Activated naive CD8-positive, alpha-beta T cell (primary cell): ENCODE results near the gene MFSD8.
A peak's percentile ranks its signal among the peaks of the same experiment; 100 is the strongest.
"Not testable (repeated sequence)": the region's sequence is repeated elsewhere in the genome, so short reads cannot be mapped to it uniquely, and the experiment has no call there.

Source experiments
- H3K27ac Mint-ChIP-seq: one replicate; pipeline ENCODE4 v1.8.0; 2021; ENCODE audit warnings: mixed read lengths
- H3K27me3 Mint-ChIP-seq: one replicate; pipeline ENCODE4 v1.8.0; 2021; ENCODE audit warnings: mixed read lengths
- H3K36me3 Mint-ChIP-seq: one replicate; pipeline ENCODE4 v1.8.0; 2021; ENCODE audit warnings: mixed read lengths
- H3K4me1 Mint-ChIP-seq: one replicate; pipeline ENCODE4 v1.8.0; 2021; ENCODE audit warnings: low read depth, mixed read lengths
- H3K4me3 Mint-ChIP-seq: one replicate; pipeline ENCODE4 v1.8.0; 2021; ENCODE audit warnings: mild to moderate bottlenecking, mixed read lengths
- H3K9me3 Mint-ChIP-seq: one replicate; pipeline ENCODE4 v1.8.0; 2021; ENCODE audit warnings: low read depth, mixed read lengths

The MFSD8 gene

GRCh38 chr4:127965062-127965802, at the start of gene MFSD8, which contains the start of gene ABHD18:
MFSD8 (minus strand) TSS chr4:127965173; CDS start chr4:127965133, 40 bp downstream.
ABHD18 (plus strand) TSS chr4:127965406; CDS start chr4:127982956, 17,550 bp downstream.
- peaks cover 40% of the 10 kb centered on the region for H3K4me1 Mint-ChIP-seq
- peak within 1 kb of the TSS; percentile 96 for H3K4me3 Mint-ChIP-seq
- peaks cover 3% of the 10 kb centered on the region for H3K36me3 Mint-ChIP-seq
- no peaks in the 10 kb centered on the region for H3K9me3 Mint-ChIP-seq
- peak within 1 kb of the TSS; percentile 96 for H3K27ac Mint-ChIP-seq
- no peaks in the 10 kb centered on the region for H3K27me3 Mint-ChIP-seq

- no peak overlapping the region for H3K4me3 Mint-ChIP-seq
- no peak overlapping the region for H3K27ac Mint-ChIP-seq
- H3K36me3 Mint-ChIP-seq: peaks cover 22% of the 10 kb centered on the region
- H3K9me3 Mint-ChIP-seq: no peaks in the 10 kb centered on the region
- no peaks in the 10 kb centered on the region for H3K4me1 Mint-ChIP-seq
- no peaks in the 10 kb centered on the region for H3K27me3 Mint-ChIP-seq
These were observed 44.5 kb upstream of the MFSD8 start for GRCh38 chr4:128009428-128009827.

GRCh38 chr4:128006592-128006991, 41.6 kb upstream of the MFSD8 start:
- H3K9me3 Mint-ChIP-seq: no peaks in the 10 kb centered on the region
- no peak overlapping the region for H3K4me3 Mint-ChIP-seq
- no peak overlapping the region for H3K27ac Mint-ChIP-seq

GRCh38 chr4:127997534-127998388, 32.8 kb upstream of the MFSD8 start:
- no peaks in the 10 kb centered on the region for H3K27me3 Mint-ChIP-seq
- no peaks in the 10 kb centered on the region for H3K9me3 Mint-ChIP-seq
- no peak overlapping the region for H3K27ac Mint-ChIP-seq
- H3K36me3 Mint-ChIP-seq: peaks cover 27% of the 10 kb centered on the region
- no peak overlapping the region for H3K4me3 Mint-ChIP-seq
- H3K4me1 Mint-ChIP-seq: peaks cover 23% of the 10 kb centered on the region

More at GRCh38 chr4:128006592-128006991, 41.6 kb upstream of the MFSD8 start:
- H3K4me1 Mint-ChIP-seq: peaks cover 2% of the 10 kb centered on the region
- no peaks in the 10 kb centered on the region for H3K27me3 Mint-ChIP-seq
- peaks cover 16% of the 10 kb centered on the region for H3K36me3 Mint-ChIP-seq

- Mint-ChIP-seq H3K36me3 (peaks cover 27% of the 10 kb centered on the region), H3K4me1 (peaks cover 23% of the 10 kb centered on the region)
- not testable (repeated sequence) for H3K4me3 Mint-ChIP-seq, H3K9me3 Mint-ChIP-seq, H3K27ac Mint-ChIP-seq, H3K27me3 Mint-ChIP-seq
These were observed 31.5 kb upstream of the MFSD8 start for GRCh38 chr4:127996521-127996920.

- no peak overlapping the region for H3K4me3 Mint-ChIP-seq
These were observed 30.8 kb upstream of the MFSD8 start for GRCh38 chr4:127995776-127996175.

GRCh38 chr4:127993151-127993550, 28.2 kb upstream of the MFSD8 start:
- H3K4me1 Mint-ChIP-seq: peaks cover 14% of the 10 kb centered on the region
- no peaks in the 10 kb centered on the region for H3K27me3 Mint-ChIP-seq
- H3K9me3 Mint-ChIP-seq: no peaks in the 10 kb centered on the region
- H3K27ac Mint-ChIP-seq: no peak overlapping the region
- H3K4me3 Mint-ChIP-seq: no peak overlapping the region
- H3K36me3 Mint-ChIP-seq: peaks cover 30% of the 10 kb centered on the region

More at GRCh38 chr4:127995776-127996175, 30.8 kb upstream of the MFSD8 start:
- no peaks in the 10 kb centered on the region for H3K9me3 Mint-ChIP-seq
- H3K36me3 Mint-ChIP-seq: peaks cover 28% of the 10 kb centered on the region
- H3K4me1 Mint-ChIP-seq: peaks cover 16% of the 10 kb centered on the region
- H3K27ac Mint-ChIP-seq: peak overlapping the region; percentile 50
- H3K27me3 Mint-ChIP-seq: no peaks in the 10 kb centered on the region

GRCh38 chr4:127988638-127989037, 23.7 kb upstream of the MFSD8 start:
- no peaks in the 10 kb centered on the region for H3K27me3 Mint-ChIP-seq
- H3K9me3 Mint-ChIP-seq: no peaks in the 10 kb centered on the region
- H3K27ac Mint-ChIP-seq: no peak overlapping the region
- no peak overlapping the region for H3K4me3 Mint-ChIP-seq
- H3K36me3 Mint-ChIP-seq: peaks cover 16% of the 10 kb centered on the region
- H3K4me1 Mint-ChIP-seq: peaks cover 7% of the 10 kb centered on the region

GRCh38 chr4:127985989-127986388, 21.0 kb upstream of the MFSD8 start:
- H3K27me3 Mint-ChIP-seq: no peaks in the 10 kb centered on the region
- H3K27ac Mint-ChIP-seq: no peak overlapping the region
- no peak overlapping the region for H3K4me3 Mint-ChIP-seq
- peaks cover 9% of the 10 kb centered on the region for H3K36me3 Mint-ChIP-seq
- no peaks in the 10 kb centered on the region for H3K4me1 Mint-ChIP-seq
- H3K9me3 Mint-ChIP-seq: no peaks in the 10 kb centered on the region

GRCh38 chr4:127982445-127982844, 17.5 kb upstream of the MFSD8 start:
- Mint-ChIP-seq H3K4me1 (peaks cover 2% of the 10 kb centered on the region), H3K4me3 (no peak overlapping the region), H3K27me3 (no peaks in the 10 kb centered on the region), H3K9me3 (no peaks in the 10 kb centered on the region), H3K27ac (no peak overlapping the region), H3K36me3 (peaks cover 2% of the 10 kb centered on the region)

- Mint-ChIP-seq H3K27me3 (no peaks in the 10 kb centered on the region), H3K9me3 (no peaks in the 10 kb centered on the region), H3K36me3 (peaks cover 5% of the 10 kb centered on the region), H3K4me3 (no peak overlapping the region), H3K4me1 (peaks cover 6% of the 10 kb centered on the region), H3K27ac (no peak overlapping the region)
These were observed 14.0 kb upstream of the MFSD8 start for GRCh38 chr4:127978930-127979329.

GRCh38 chr4:127975121-127975770, 10.3 kb upstream of the MFSD8 start:
- peaks cover 10% of the 10 kb centered on the region for H3K4me1 Mint-ChIP-seq
- no peaks in the 10 kb centered on the region for H3K27me3 Mint-ChIP-seq
- no peak overlapping the region for H3K27ac Mint-ChIP-seq
- H3K4me3 Mint-ChIP-seq: no peak overlapping the region
- no peaks in the 10 kb centered on the region for H3K9me3 Mint-ChIP-seq
- H3K36me3 Mint-ChIP-seq: peaks cover 5% of the 10 kb centered on the region

GRCh38 chr4:127970925-127971324, 6.0 kb upstream of the MFSD8 start:
- not testable (repeated sequence) for H3K27me3 Mint-ChIP-seq, H3K4me3 Mint-ChIP-seq, H3K36me3 Mint-ChIP-seq, H3K27ac Mint-ChIP-seq, H3K9me3 Mint-ChIP-seq
- H3K4me1 Mint-ChIP-seq: peaks cover 25% of the 10 kb centered on the region

GRCh38 chr4:127968586-127968985, 3.6 kb upstream of the MFSD8 start:
- H3K4me3 Mint-ChIP-seq: no peak overlapping the region
- no peaks in the 10 kb centered on the region for H3K9me3 Mint-ChIP-seq
- H3K4me1 Mint-ChIP-seq: peaks cover 25% of the 10 kb centered on the region
- no peak overlapping the region for H3K27ac Mint-ChIP-seq
- no peaks in the 10 kb centered on the region for H3K36me3 Mint-ChIP-seq
- no peaks in the 10 kb centered on the region for H3K27me3 Mint-ChIP-seq
